ENCODE results near the gene CELA3A.

DNA sequence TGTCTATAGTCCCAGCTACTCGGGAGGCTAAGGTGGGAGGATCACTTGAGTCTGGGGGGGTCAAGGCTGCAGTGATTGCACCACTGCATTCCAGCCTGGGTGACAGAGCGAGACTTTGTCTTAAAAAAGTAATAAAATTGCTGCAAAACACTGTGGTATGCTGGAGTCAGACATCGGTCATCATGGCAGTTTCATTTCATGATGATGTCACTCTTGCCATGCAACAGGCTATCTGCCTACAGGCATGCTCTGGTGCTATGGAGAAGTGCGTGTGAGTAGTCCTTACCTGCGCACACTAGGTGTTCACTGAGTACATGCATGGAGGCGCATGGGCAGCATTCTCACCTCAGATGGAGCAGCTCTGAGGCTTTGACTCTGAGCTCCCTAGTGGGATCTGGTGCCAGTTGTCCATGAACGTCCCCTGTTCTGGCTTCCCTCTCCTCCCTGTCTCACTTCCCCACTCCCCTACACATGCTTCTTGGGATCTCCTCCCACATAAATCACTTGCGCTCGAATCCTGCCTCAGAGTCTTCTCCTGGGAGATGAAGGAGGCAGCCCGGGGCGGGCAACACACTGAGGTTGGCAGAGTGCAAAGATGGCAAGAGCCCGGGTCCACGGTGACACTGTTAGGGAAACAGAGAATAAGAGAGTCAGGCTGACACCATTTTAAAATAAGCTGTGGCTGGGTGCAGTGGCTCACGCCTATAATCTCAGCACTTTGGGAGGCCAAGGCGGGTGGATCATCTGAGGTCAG, 35.0 kb upstream of the CELA3A start:
- TF ChIP-seq, protein P1, sequence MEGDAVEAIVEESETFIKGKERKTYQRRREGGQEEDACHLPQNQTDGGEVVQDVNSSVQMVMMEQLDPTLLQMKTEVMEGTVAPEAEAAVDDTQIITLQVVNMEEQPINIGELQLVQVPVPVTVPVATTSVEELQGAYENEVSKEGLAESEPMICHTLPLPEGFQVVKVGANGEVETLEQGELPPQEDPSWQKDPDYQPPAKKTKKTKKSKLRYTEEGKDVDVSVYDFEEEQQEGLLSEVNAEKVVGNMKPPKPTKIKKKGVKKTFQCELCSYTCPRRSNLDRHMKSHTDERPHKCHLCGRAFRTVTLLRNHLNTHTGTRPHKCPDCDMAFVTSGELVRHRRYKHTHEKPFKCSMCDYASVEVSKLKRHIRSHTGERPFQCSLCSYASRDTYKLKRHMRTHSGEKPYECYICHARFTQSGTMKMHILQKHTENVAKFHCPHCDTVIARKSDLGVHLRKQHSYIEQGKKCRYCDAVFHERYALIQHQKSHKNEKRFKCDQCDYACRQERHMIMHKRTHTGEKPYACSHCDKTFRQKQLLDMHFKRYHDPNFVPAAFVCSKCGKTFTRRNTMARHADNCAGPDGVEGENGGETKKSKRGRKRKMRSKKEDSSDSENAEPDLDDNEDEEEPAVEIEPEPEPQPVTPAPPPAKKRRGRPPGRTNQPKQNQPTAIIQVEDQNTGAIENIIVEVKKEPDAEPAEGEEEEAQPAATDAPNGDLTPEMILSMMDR (IDR thresholded peaks at IDR 0.05; ENCODE audit: low read depth, low read length, poor library complexity, severe bottlenecking) = no peak
- no peak for TF ChIP-seq EZH2phosphoT487 (IDR thresholded peaks at IDR 0.05; ENCODE audit: borderline replicate concordance, low read length)
